Measurements from ENCODE around the gene TIMM17B.

Gene TIMM17B

DNA sequence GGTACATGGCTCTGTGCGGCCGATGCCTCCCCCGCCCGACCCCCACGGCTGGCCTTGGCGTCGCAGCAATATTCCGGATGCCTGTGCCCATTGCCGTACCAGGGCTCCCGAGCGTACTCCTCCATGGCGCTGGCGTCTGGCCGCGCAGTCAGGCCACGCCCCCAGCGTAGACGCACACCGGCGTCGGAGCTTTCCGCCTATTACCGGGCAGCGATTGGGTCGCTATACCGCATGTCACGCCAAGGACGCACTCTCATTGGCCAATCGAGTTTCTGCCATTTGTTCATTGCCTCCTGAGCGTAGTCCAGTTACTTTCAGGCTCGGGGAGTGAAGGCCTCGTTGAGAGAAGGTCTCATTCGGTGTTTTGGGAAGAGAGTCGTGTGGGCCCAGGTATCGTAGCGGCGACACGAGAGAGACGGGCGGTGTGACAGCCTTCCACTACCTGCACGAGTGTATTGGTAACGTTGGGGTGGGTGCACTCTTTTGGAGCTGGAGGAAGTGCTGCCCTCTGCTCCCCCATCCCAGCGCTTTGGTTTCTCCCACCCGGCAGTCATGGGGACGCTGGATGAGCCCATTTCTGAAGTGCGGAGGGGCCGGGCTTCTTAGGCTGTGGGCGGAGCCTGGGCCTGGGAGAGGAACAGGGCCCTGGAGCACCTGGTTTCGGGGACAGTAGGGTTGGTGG lies at the start of gene TIMM17B, which contains the start of gene PQBP1:
Gene TIMM17B (minus strand): TSS at position 144 of the 682 bp plus-strand sequence. CDS start 19 bp downstream, at position 125.
Gene PQBP1 (plus strand): TSS at position 306 of the 682 bp plus-strand sequence. CDS start 580 bp downstream, outside the sequence.
- peak within 1 kb of the TSS; percentile 95 for H3K4me3 Mint-ChIP-seq
- no peaks in the 10 kb centered on the region for H3K9me3 Mint-ChIP-seq (ENCODE audit: low read depth)
- H3K27me3 Mint-ChIP-seq: no peaks in the 10 kb centered on the region
- no peaks in the 10 kb centered on the region for H3K36me3 Mint-ChIP-seq
- H3K4me1 Mint-ChIP-seq (ENCODE audit: low read depth): peaks cover 27% of the 10 kb centered on the region
- H3K27ac Mint-ChIP-seq: peak within 1 kb of the TSS; percentile 99

DNA sequence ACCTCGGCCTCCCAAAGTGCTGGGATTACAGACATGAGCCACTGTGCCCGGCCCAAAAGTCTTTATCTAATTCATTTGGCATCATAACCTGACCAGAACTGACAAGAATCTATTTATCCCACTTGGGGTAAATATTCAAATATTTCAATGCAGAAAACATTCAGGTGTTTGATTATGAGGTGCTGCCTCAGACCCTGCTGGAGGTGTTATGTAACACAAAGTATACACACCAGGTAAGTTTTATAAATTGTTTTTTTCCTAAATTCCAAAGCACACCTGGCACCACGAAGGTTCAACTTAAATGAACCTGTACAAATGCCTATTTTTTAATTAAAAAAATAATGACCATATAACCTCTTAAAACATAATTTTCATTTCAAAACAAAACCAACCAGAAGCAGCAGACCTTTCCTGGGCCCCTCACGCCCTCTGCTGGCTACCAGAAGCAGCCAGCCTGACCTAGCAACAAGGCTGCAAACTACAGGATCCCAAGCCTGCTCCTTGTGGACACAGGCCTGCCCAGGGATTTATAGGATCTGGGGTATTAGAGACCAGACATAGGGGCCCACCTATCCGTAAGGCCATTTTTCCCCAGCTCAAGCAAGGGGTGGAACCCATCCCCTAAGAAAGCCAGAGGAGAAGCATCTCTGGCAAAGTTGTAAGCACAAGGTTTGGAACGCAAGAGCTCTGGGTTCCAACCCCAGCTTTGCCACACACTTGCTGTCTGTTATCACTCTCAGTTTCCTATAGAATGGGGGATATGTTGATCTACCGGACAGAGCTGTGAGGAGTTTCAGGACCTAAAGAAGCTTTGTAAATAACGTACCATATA lies 48.2 kb upstream of the TIMM17B start:
- Mint-ChIP-seq H3K4me3 (no peak overlapping the region), H3K27ac (peak overlapping the region; percentile 58), H3K36me3 (peaks cover 7% of the 10 kb centered on the region), H3K9me3 (ENCODE audit: low read depth) (no peaks in the 10 kb centered on the region), H3K27me3 (no peaks in the 10 kb centered on the region), H3K4me1 (ENCODE audit: low read depth) (peaks cover 49% of the 10 kb centered on the region)

- Mint-ChIP-seq H3K27me3 (no peaks in the 10 kb centered on the region), H3K4me1 (ENCODE audit: low read depth) (peaks cover 72% of the 10 kb centered on the region), H3K36me3 (peaks cover 7% of the 10 kb centered on the region), H3K4me3 (peak overlapping the region; percentile 59), H3K9me3 (ENCODE audit: low read depth) (no peaks in the 10 kb centered on the region), H3K27ac (peak overlapping the region; percentile 93)
Measured at GRCh38 chrX:48942895-48943294, 45.3 kb upstream of the TIMM17B start.

- H3K27me3 Mint-ChIP-seq: no peaks in the 10 kb centered on the region
- H3K36me3 Mint-ChIP-seq: peaks cover 7% of the 10 kb centered on the region
- H3K4me3 Mint-ChIP-seq: peak overlapping the region; percentile 87
- H3K9me3 Mint-ChIP-seq (ENCODE audit: low read depth): no peaks in the 10 kb centered on the region
- peak overlapping the region; percentile 98 for H3K27ac Mint-ChIP-seq
- H3K4me1 Mint-ChIP-seq (ENCODE audit: low read depth): peaks cover 80% of the 10 kb centered on the region
Measured at GRCh38 chrX:48940404-48940955, 42.9 kb upstream of the TIMM17B start.

DNA sequence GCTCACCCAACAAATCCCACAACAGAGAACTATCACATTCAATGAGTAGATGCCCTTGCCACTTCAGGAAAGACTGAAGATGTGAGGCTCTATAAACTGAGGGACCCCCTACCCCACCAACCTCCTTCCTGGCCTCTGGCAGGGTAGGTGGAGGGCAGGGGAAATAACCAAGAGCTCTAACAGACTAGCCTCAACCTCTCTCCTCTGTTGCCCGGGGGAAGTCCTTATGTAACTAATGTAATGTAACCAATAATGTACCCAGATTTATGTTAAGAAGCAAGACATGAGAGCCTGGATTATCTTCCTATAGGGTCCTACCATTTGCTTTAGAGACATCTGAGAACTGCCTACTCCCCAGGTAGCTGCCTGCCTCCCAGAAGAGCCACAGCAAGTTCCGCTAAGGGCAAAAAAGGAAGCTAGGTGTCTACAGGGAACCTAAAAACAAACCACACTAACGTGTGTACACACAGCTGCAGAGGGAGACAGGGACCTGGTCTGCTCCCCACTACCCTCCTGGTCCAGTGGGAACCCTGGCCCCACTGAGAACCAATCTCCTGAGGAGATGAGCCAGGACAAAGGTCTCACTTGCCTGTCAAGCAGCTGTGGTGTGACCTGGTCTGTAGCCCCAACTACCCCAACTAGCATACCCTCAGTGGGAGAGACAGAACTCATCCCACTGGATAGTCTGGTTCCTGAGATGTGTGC lies 42.1 kb upstream of the TIMM17B start:
- H3K27ac Mint-ChIP-seq: peak overlapping the region; percentile 98
- H3K4me1 Mint-ChIP-seq (ENCODE audit: low read depth): peaks cover 88% of the 10 kb centered on the region
- no peaks in the 10 kb centered on the region for H3K27me3 Mint-ChIP-seq
- peak overlapping the region; percentile 87 for H3K4me3 Mint-ChIP-seq
- peaks cover 10% of the 10 kb centered on the region for H3K36me3 Mint-ChIP-seq
- H3K9me3 Mint-ChIP-seq (ENCODE audit: low read depth): no peaks in the 10 kb centered on the region

- H3K4me3 Mint-ChIP-seq: peak overlapping the region; percentile 87
- peaks cover 14% of the 10 kb centered on the region for H3K36me3 Mint-ChIP-seq
- H3K27me3 Mint-ChIP-seq: no peaks in the 10 kb centered on the region
- peak overlapping the region; percentile 98 for H3K27ac Mint-ChIP-seq
- peaks cover 89% of the 10 kb centered on the region for H3K4me1 Mint-ChIP-seq (ENCODE audit: low read depth)
- H3K9me3 Mint-ChIP-seq (ENCODE audit: low read depth): no peaks in the 10 kb centered on the region
Measured at GRCh38 chrX:48938721-48939425, 41.3 kb upstream of the TIMM17B start.

GRCh38 chrX:48937054-48937907 lies 39.7 kb upstream of the TIMM17B start:
- Mint-ChIP-seq H3K4me1 (ENCODE audit: low read depth) (peaks cover 79% of the 10 kb centered on the region), H3K9me3 (ENCODE audit: low read depth) (no peaks in the 10 kb centered on the region), H3K27ac (peak overlapping the region; percentile 98), H3K36me3 (peaks cover 15% of the 10 kb centered on the region), H3K27me3 (no peaks in the 10 kb centered on the region), H3K4me3 (peak overlapping the region; percentile 87)

DNA sequence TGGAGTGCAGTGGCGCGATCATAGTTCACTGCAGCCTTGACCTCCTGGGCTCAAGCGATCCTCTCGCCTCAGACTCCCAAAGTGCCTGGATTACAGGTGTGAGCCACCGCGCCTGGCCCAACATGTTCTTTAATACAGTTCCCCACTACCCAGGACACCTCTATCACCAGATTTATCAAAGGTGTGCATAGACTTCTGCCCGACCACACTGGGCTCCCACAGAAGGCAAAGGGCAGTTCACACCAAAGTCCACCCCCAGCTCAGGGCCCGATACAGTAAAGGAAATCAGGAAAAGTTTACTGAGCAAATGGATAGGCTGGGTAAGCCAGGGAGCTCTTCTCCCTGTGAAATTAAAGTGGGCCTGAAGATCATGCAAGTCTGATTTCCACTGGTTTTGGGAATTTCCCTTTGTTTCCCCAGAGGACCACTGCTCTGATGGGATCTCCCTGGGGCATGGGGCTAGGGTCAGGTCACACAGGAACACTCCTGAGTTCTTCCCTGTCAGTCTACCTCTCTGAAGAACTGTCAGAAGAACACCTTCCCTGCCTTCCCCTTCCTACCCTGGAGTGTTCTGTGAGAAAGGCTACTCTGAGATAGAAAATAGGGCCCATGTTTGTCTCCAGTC lies 39.0 kb upstream of the TIMM17B start:
- H3K27me3 Mint-ChIP-seq: no peaks in the 10 kb centered on the region
- peaks cover 13% of the 10 kb centered on the region for H3K36me3 Mint-ChIP-seq
- peak overlapping the region; percentile 98 for H3K27ac Mint-ChIP-seq
- H3K4me1 Mint-ChIP-seq (ENCODE audit: low read depth): peaks cover 72% of the 10 kb centered on the region
- no peaks in the 10 kb centered on the region for H3K9me3 Mint-ChIP-seq (ENCODE audit: low read depth)
- H3K4me3 Mint-ChIP-seq: peak overlapping the region; percentile 87

DNA sequence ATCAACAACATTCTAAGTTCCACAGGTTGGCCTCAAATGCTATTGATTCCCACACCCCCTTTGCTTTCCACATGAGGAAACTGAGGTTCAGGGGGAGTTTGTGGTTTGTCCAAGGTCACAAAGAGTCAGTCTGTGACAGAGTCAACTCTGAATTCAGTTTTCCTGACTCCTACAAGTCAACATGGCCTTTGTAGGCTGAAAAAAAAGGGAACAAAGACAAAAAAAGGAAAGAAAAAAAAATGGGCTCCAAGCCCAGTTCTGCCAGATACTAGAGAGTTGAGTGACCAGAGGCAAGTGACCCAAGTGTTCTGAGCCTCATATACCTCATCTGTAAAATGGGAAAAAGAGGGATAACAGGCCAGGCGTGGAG lies 37.7 kb upstream of the TIMM17B start:
- Mint-ChIP-seq H3K4me3 (peak overlapping the region; percentile 58), H3K36me3 (peaks cover 12% of the 10 kb centered on the region), H3K4me1 (ENCODE audit: low read depth) (peaks cover 66% of the 10 kb centered on the region), H3K27ac (peak overlapping the region; percentile 98), H3K27me3 (no peaks in the 10 kb centered on the region), H3K9me3 (ENCODE audit: low read depth) (no peaks in the 10 kb centered on the region)

GRCh38 chrX:48934581-48935300 lies 37.2 kb upstream of the TIMM17B start:
- H3K36me3 Mint-ChIP-seq: peaks cover 15% of the 10 kb centered on the region
- H3K4me1 Mint-ChIP-seq (ENCODE audit: low read depth): peaks cover 63% of the 10 kb centered on the region
- H3K9me3 Mint-ChIP-seq (ENCODE audit: low read depth): no peaks in the 10 kb centered on the region
- peak overlapping the region; percentile 98 for H3K27ac Mint-ChIP-seq
- no peaks in the 10 kb centered on the region for H3K27me3 Mint-ChIP-seq
- peak overlapping the region; percentile 58 for H3K4me3 Mint-ChIP-seq

GRCh38 chrX:48933757-48934156 lies 36.2 kb upstream of the TIMM17B start:
- H3K36me3 Mint-ChIP-seq: peaks cover 15% of the 10 kb centered on the region

GRCh38 chrX:48927736-48928382 lies 30.3 kb upstream of the TIMM17B start:
- Mint-ChIP-seq H3K4me3 (no peak overlapping the region), H3K36me3 (peaks cover 6% of the 10 kb centered on the region), H3K27ac (peak overlapping the region; percentile 50), H3K4me1 (ENCODE audit: low read depth) (peaks cover 27% of the 10 kb centered on the region), H3K9me3 (ENCODE audit: low read depth) (no peaks in the 10 kb centered on the region), H3K27me3 (no peaks in the 10 kb centered on the region)

More at GRCh38 chrX:48933757-48934156, 36.2 kb upstream of the TIMM17B start:
- H3K9me3 Mint-ChIP-seq (ENCODE audit: low read depth): no peaks in the 10 kb centered on the region
- peak overlapping the region; percentile 51 for H3K4me3 Mint-ChIP-seq
- no peaks in the 10 kb centered on the region for H3K27me3 Mint-ChIP-seq
- H3K4me1 Mint-ChIP-seq (ENCODE audit: low read depth): peaks cover 53% of the 10 kb centered on the region
- H3K27ac Mint-ChIP-seq: peak overlapping the region; percentile 98

Data from activated naive CD8-positive, alpha-beta T cell (primary cell).